OCI-LY3 (cell line): ENCODE measurements around the gene MIDN.

ENCODE experiments used
- H2AFZ ChIP-seq: fragments of 200-600, 300-600 bp; shearing (Covaris generic); 2 replicates; pipeline ENCODE4 v1.6.0; 2014; ENCODE audit warnings: antibody characterized with exemption, low read depth, low read length
- H3K27ac ChIP-seq: fragments of 200-600, 300-600 bp; sonication (generic); 2 replicates; pipeline ENCODE4 v1.5.1; 2014; ENCODE audit warnings: mild to moderate bottlenecking, low read length, moderate library complexity, mixed read lengths
- H3K27me3 ChIP-seq: fragments of 200-600, 300-600 bp; sonication (generic); 2 replicates; pipeline ENCODE4 v1.6.1; 2014; ENCODE audit warnings: low read depth, low read length, mixed read lengths
- H3K36me3 ChIP-seq: fragments of 200-600, 300-600 bp; sonication (generic); replicated peaks from 2 replicates; pipeline ENCODE3; 2014; ENCODE audit warnings: low read depth, low read length, mixed read lengths
- H3K4me1 ChIP-seq: fragments of 300-600, 200-600 bp; sonication (generic); 2 replicates; pipeline ENCODE4 v1.6.1; 2014; ENCODE audit warnings: low read length, mixed read lengths
- H3K4me2 ChIP-seq: fragments of 200-600, 300-600 bp; sonication (generic); 2 replicates; pipeline ENCODE4 v1.6.1; 2014; ENCODE audit warnings: low read length, mixed read lengths
- H3K4me3 ChIP-seq: fragments of 300-600, 200-600 bp; sonication (generic); 2 replicates; pipeline ENCODE4 v1.5.1; 2014; ENCODE audit warnings: antibody characterized with exemption, mild to moderate bottlenecking, low read length, moderate library complexity
- H3K79me2 ChIP-seq: fragments of 300-600, 200-600 bp; shearing (Covaris generic); 2 replicates; pipeline ENCODE4 v1.6.1; 2014; ENCODE audit warnings: mild to moderate bottlenecking, low read length, mixed read lengths
- H3K9ac ChIP-seq: fragments of 300-600, 200-600 bp; shearing (Covaris generic); 2 replicates; pipeline ENCODE4 v1.6.0; 2014; ENCODE audit warnings: mild to moderate bottlenecking, low read length, moderate library complexity
- H3K9me3 ChIP-seq: fragments of 200-600, 300-600 bp; shearing (Covaris generic); 2 replicates; pipeline ENCODE4 v1.6.1; 2014; ENCODE audit warnings: low read length, mixed read lengths; ENCODE audit not compliant: insufficient read depth
- H4K20me1 ChIP-seq: fragments of 200-600, 300-600 bp; sonication (generic); 2 replicates; pipeline ENCODE4 v1.6.1; 2016; ENCODE audit warnings: low read length, mixed read lengths; ENCODE audit not compliant: insufficient read depth
- CTCF ChIP-seq: fragments of 200-600, 300-600 bp; sonication (generic); IDR thresholded peaks from 2 replicates; pipeline ENCODE4 v1.5.1; 2014; ENCODE audit warnings: antibody characterized with exemption, low read length, low read depth
- EZH2phosphoT487 ChIP-seq: fragments of 200-600 bp; shearing (Covaris generic); IDR thresholded peaks from 2 replicates; pipeline ENCODE4 v1.6.1; 2018; ENCODE audit warnings: antibody characterized with exemption, mixed run types, low read depth

The MIDN gene

DNA sequence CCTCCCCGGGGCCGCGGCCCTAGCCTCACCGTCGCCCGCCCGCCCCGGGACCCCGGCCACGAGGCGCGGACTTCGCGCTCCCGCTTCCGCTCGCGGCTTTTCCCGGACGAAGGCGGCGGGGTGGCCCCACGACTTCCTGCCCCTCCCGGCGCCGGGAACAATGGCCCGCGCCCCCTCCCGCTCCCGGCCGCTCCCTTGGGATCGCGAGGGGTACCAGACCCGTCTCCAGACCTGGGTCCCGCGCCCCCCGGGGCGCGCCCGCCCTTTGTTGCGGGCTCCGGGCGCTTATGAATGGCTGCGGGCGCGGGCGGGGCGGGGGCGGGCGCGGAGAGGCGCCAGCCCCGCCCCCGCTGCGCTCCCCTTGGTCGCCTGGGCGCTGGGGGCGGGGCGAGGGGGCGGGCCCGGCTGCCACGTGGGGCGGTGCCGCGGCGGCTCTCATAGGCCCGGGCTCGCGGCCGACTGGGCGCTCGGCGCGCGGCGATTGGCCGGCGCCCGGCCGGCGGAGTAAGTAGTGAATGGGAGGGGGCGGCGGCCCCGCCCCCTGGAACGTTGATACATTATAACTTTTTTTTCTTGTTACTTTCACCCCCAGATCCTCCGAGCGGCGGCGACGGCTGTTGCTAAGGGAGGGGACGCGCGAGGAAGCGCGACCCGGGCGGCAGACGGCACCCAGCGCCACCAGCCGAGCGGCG lies 1.1 kb downstream of the MIDN start:
- H3K9ac ChIP-seq = peak overlapping the region; percentile 98
- no peaks in the 10 kb centered on the region for H3K9me3 ChIP-seq
- H3K27ac ChIP-seq = peak overlapping the region; percentile 92
- peak overlapping the region; percentile 100 for H3K4me2 ChIP-seq
- peak overlapping the region; percentile 88 for H3K4me3 ChIP-seq
- H3K4me1 ChIP-seq = peaks cover 35% of the 10 kb centered on the region
- H3K36me3 ChIP-seq = peaks cover 27% of the 10 kb centered on the region
- peaks cover 11% of the 10 kb centered on the region; the same call in 1 of the 2 replicates for H4K20me1 ChIP-seq
- no peak for TF ChIP-seq EZH2phosphoT487
- no peak for TF ChIP-seq CTCF
- peaks cover 48% of the 10 kb centered on the region for H3K79me2 ChIP-seq
- no peak overlapping the region for H2AFZ ChIP-seq
- no peaks in the 10 kb centered on the region for H3K27me3 ChIP-seq

DNA sequence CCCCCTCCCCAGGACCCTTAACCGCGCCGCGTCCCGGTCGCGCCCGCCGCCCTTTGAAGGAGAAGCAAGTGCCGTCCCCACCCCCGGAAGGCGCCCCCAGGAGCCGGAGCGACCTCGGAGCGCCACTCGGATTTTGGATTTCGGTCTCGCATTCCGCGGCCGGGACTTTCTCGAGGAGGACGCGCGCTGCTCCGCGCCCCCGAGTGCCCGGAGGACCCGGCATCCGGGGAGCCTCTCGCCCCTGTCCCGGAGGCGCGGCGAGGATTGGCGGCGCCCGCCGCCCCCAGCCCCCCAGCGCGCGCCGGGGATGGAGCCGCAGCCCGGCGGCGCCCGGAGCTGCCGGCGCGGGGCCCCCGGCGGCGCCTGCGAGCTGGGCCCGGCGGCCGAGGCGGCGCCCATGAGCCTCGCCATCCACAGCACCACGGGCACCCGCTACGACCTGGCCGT lies 1.6 kb downstream of the MIDN start:
- H3K4me2 ChIP-seq = peak overlapping the region; percentile 100
- TF ChIP-seq EZH2phosphoT487 (no peak), CTCF (no peak)
- H2AFZ ChIP-seq = no peak overlapping the region
- peaks cover 33% of the 10 kb centered on the region for H3K36me3 ChIP-seq
- H4K20me1 ChIP-seq = peaks cover 11% of the 10 kb centered on the region; the same call in 1 of the 2 replicates
- H3K4me3 ChIP-seq = peak overlapping the region; percentile 88
- H3K9ac ChIP-seq = peak overlapping the region; percentile 98
- H3K27me3 ChIP-seq = no peaks in the 10 kb centered on the region
- H3K27ac ChIP-seq = peak overlapping the region; percentile 92
- H3K79me2 ChIP-seq = peaks cover 54% of the 10 kb centered on the region
- H3K9me3 ChIP-seq = no peaks in the 10 kb centered on the region
- H3K4me1 ChIP-seq = peaks cover 29% of the 10 kb centered on the region

GRCh38 chr19:1250437-1251260 lies 2.3 kb downstream of the MIDN start:
- Histone ChIP-seq H2AFZ (no peak overlapping the region), H4K20me1 (peaks cover 11% of the 10 kb centered on the region; the same call in 1 of the 2 replicates), H3K4me3 (peak overlapping the region; percentile 88), H3K36me3 (peaks cover 39% of the 10 kb centered on the region), H3K9me3 (no peaks in the 10 kb centered on the region), H3K79me2 (peaks cover 60% of the 10 kb centered on the region), H3K4me1 (peaks cover 27% of the 10 kb centered on the region), H3K4me2 (peak overlapping the region; percentile 100), H3K9ac (peak overlapping the region; percentile 98), H3K27ac (peak overlapping the region; percentile 92), H3K27me3 (no peaks in the 10 kb centered on the region)
- TF ChIP-seq CTCF = no peak
- TF ChIP-seq EZH2phosphoT487 = no peak
